GM12878 (cell line): ENCODE measurements around the gene PREB. TPM values are rescaled to one million over a fixed set of nuclear protein-coding genes. Genes with fewer than 3 reads are reported as not detected.
A peak's percentile ranks its signal among the peaks of the same experiment; 100 is the strongest.

Experiments used
- BRCA1 ChIP-seq: IDR thresholded peaks from 2 replicates; pipeline ENCODE4 v1.6.1; 2011; ENCODE audit warnings: low read depth, low read length, improper control_type of control experiment
- CBFB ChIP-seq: IDR thresholded peaks from 2 replicates; pipeline ENCODE4 v1.6.1; 2016; ENCODE audit warnings: antibody characterized with exemption, low read depth
- EP300 ChIP-seq, 2 experiments: fragments of 150-350 bp in 1 of 2; IDR thresholded peaks; 2 replicates each; pipeline ENCODE4 v1.6.1; 2011 to 2012; ENCODE audit warnings: low read depth in 2 of 2, low read length in 2 of 2, borderline replicate concordance in 1 of 2, improper control_type of control experiment in 1 of 2, inconsistent platforms in 1 of 2; ENCODE audit not compliant: control insufficient read depth in 1 of 2
- HDGF ChIP-seq: fragments of 450-650 bp; IDR thresholded peaks from 2 replicates; pipeline ENCODE4 v1.6.1; 2016; ENCODE audit warnings: antibody characterized with exemption
- LARP7 ChIP-seq: fragments of 450-650 bp; IDR thresholded peaks from 2 replicates; pipeline ENCODE4 v1.6.1; 2017; ENCODE audit warnings: mild to moderate bottlenecking
- MYB ChIP-seq: fragments of 150-350 bp; IDR thresholded peaks from 2 replicates; pipeline ENCODE4 v1.6.1; 2014; ENCODE audit warnings: mild to moderate bottlenecking, low read depth, low read length, borderline replicate concordance
- RAD51 ChIP-seq: fragments of 450-650 bp; IDR thresholded peaks from 2 replicates; pipeline ENCODE4 v1.6.1; 2016; ENCODE audit warnings: moderate library complexity, mild to moderate bottlenecking, inconsistent platforms
- RBBP5 ChIP-seq: fragments of 200-600 bp; sonication (generic); conservative IDR thresholded peaks from 2 replicates; pipeline ENCODE4 v1.6.1; 2016
- SIX5 ChIP-seq: IDR thresholded peaks from 2 replicates; pipeline ENCODE4 v1.6.1; 2011; ENCODE audit warnings: mild to moderate bottlenecking, low read depth, low read length, moderate library complexity; ENCODE audit not compliant: severe bottlenecking
- YBX1 ChIP-seq: fragments of 450-650 bp; IDR thresholded peaks from 2 replicates; pipeline ENCODE4 v1.6.1; 2016; ENCODE audit warnings: antibody characterized with exemption
- ZBED1 ChIP-seq: IDR thresholded peaks from 2 replicates; pipeline ENCODE4 v1.6.1; 2016; ENCODE audit warnings: borderline replicate concordance
- ZNF217 ChIP-seq: fragments of 450-650 bp; IDR thresholded peaks from 2 replicates; pipeline ENCODE4 v1.6.1; 2017; ENCODE audit warnings: antibody characterized with exemption, mild to moderate bottlenecking
- ZNF384 ChIP-seq: IDR thresholded peaks from 2 replicates; pipeline ENCODE4 v1.6.1; 2012; ENCODE audit warnings: low read depth, mild to moderate bottlenecking, low read length, improper control_type of control experiment, borderline replicate concordance
- polyA plus RNA-seq, 11 experiments: library from polyadenylated mRNA; depleted of rRNA in 4 of 11; unstranded in 6 of 11; stranded (reverse) in 5 of 11; fragments of >200 nt; fragmentation: Nextera tagmentation in 4 of 11; fragmentation: Illumina TruSeq in 1 of 11; extraction: Ambion mirVana in 4 of 11; extraction: Trizol in 1 of 11; gene quantifications; 1 replicate in 1 of 11; 2 replicates in 10 of 11; pipeline versions ENCODE4 v1.2.1 to v1.2.3, GENCODE V29; 2011 to 2016; ENCODE audit warnings: inconsistent platforms in 2 of 11, missing spikeins in 2 of 11, low read depth in 1 of 11
- total RNA-seq, 4 experiments: library from RNA; depleted of rRNA in 3 of 4; stranded (reverse); fragments of >200 nt in 3 of 4; fragmentation: Illumina TruSeq in 1 of 4; extraction: Trizol in 1 of 4; gene quantifications; 2 replicates each; pipeline versions ENCODE4 v1.2.1 to v1.2.3, GENCODE V29; 2013 to 2021
- TF ChIP-seq, protein P1 (sequence below): IDR thresholded peaks from 2 replicates; pipeline ENCODE4 v1.6.1; 2011; ENCODE audit warnings: mild to moderate bottlenecking, low read depth, low read length, moderate library complexity; ENCODE audit not compliant: insufficient replicate concordance
- TF ChIP-seq, protein P2 (sequence below): fragments of 150-350 bp; IDR thresholded peaks from 2 replicates; pipeline ENCODE4 v1.6.1; 2016; ENCODE audit warnings: low read depth, low read length
- TF ChIP-seq, protein P3 (sequence below): fragments of 450-650 bp; IDR thresholded peaks from 2 replicates; pipeline ENCODE4 v1.6.1; 2017; ENCODE audit warnings: mild to moderate bottlenecking, moderate library complexity
- TF ChIP-seq, protein P4 (sequence below): IDR thresholded peaks from 2 replicates; pipeline ENCODE4 v1.6.1; 2011; ENCODE audit warnings: low read depth, low read length, improper control_type of control experiment, borderline replicate concordance
- TF ChIP-seq, protein P5 (sequence below): fragments of 150-350 bp; IDR thresholded peaks from 2 replicates; pipeline ENCODE4 v1.6.1; 2014; ENCODE audit warnings: mild to moderate bottlenecking, low read depth, low read length

PREB gene
- total and polyA plus RNA-seq, 10 of the 15 experiments (the other 5 are each of a cell fraction or from before 2014, with no cell fraction given) = 26.3 to 101 (median 52.7) TPM

DNA sequence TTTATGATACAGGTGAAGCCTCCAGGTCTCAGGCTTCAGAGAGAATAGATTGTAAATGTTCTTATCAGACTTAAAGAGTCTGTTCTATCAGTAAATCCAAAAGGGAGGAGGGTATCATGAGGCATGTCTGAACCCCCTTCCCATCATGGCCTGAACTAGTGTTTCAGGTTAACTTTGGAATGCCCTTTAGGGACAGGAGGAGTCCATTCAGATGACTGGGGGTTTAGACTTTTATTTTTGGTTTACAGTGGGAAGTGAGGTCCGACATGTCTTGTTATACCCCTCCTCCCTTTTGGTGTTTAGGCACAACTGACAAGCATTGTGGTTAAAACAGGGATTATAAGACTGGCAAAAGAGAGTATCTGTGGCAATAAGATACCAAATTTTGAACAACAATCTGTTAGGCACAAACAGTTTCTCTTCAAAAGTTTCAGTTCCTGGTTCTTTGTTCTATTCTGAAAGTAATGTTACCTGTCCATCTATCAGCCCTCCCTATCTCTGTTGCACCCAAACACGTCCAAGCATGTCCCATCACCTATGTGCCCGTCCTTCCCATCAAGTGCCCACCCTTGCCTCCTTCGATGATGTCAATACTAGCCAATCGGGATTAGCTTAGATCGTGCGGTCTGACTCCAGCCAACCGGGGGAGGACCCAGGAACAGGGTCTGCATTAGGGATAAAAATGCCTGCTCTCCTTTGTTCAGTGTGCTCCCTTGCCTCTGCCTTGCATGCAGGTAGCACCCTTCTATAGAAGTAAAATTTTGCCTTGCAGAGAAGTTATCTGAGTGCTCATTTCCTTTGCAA lies 30.7 kb upstream of the PREB start (continued):
- TF ChIP-seq LARP7 = no peak
- TF ChIP-seq RAD51 = peak; percentile 64; the same call in 1 of the 2 replicates
- TF ChIP-seq, protein P1, sequence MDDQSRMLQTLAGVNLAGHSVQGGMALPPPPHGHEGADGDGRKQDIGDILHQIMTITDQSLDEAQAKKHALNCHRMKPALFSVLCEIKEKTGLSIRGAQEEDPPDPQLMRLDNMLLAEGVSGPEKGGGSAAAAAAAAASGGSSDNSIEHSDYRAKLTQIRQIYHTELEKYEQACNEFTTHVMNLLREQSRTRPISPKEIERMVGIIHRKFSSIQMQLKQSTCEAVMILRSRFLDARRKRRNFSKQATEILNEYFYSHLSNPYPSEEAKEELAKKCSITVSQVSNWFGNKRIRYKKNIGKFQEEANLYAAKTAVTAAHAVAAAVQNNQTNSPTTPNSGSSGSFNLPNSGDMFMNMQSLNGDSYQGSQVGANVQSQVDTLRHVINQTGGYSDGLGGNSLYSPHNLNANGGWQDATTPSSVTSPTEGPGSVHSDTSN = no peak
- TF ChIP-seq, protein P2, sequence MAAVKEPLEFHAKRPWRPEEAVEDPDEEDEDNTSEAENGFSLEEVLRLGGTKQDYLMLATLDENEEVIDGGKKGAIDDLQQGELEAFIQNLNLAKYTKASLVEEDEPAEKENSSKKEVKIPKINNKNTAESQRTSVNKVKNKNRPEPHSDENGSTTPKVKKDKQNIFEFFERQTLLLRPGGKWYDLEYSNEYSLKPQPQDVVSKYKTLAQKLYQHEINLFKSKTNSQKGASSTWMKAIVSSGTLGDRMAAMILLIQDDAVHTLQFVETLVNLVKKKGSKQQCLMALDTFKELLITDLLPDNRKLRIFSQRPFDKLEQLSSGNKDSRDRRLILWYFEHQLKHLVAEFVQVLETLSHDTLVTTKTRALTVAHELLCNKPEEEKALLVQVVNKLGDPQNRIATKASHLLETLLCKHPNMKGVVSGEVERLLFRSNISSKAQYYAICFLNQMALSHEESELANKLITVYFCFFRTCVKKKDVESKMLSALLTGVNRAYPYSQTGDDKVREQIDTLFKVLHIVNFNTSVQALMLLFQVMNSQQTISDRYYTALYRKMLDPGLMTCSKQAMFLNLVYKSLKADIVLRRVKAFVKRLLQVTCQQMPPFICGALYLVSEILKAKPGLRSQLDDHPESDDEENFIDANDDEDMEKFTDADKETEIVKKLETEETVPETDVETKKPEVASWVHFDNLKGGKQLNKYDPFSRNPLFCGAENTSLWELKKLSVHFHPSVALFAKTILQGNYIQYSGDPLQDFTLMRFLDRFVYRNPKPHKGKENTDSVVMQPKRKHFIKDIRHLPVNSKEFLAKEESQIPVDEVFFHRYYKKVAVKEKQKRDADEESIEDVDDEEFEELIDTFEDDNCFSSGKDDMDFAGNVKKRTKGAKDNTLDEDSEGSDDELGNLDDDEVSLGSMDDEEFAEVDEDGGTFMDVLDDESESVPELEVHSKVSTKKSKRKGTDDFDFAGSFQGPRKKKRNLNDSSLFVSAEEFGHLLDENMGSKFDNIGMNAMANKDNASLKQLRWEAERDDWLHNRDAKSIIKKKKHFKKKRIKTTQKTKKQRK = no peak
- TF ChIP-seq, protein P3, sequence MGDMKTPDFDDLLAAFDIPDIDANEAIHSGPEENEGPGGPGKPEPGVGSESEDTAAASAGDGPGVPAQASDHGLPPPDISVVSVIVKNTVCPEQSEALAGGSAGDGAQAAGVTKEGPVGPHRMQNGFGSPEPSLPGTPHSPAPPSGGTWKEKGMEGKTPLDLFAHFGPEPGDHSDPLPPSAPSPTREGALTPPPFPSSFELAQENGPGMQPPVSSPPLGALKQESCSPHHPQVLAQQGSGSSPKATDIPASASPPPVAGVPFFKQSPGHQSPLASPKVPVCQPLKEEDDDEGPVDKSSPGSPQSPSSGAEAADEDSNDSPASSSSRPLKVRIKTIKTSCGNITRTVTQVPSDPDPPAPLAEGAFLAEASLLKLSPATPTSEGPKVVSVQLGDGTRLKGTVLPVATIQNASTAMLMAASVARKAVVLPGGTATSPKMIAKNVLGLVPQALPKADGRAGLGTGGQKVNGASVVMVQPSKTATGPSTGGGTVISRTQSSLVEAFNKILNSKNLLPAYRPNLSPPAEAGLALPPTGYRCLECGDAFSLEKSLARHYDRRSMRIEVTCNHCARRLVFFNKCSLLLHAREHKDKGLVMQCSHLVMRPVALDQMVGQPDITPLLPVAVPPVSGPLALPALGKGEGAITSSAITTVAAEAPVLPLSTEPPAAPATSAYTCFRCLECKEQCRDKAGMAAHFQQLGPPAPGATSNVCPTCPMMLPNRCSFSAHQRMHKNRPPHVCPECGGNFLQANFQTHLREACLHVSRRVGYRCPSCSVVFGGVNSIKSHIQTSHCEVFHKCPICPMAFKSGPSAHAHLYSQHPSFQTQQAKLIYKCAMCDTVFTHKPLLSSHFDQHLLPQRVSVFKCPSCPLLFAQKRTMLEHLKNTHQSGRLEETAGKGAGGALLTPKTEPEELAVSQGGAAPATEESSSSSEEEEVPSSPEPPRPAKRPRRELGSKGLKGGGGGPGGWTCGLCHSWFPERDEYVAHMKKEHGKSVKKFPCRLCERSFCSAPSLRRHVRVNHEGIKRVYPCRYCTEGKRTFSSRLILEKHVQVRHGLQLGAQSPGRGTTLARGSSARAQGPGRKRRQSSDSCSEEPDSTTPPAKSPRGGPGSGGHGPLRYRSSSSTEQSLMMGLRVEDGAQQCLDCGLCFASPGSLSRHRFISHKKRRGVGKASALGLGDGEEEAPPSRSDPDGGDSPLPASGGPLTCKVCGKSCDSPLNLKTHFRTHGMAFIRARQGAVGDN = no peak
- no peak for TF ChIP-seq SIX5
- no peak for TF ChIP-seq YBX1
- no peak; the same call in 1 of the 2 replicates for TF ChIP-seq HDGF
- no peak for TF ChIP-seq BRCA1
- TF ChIP-seq, protein P4, sequence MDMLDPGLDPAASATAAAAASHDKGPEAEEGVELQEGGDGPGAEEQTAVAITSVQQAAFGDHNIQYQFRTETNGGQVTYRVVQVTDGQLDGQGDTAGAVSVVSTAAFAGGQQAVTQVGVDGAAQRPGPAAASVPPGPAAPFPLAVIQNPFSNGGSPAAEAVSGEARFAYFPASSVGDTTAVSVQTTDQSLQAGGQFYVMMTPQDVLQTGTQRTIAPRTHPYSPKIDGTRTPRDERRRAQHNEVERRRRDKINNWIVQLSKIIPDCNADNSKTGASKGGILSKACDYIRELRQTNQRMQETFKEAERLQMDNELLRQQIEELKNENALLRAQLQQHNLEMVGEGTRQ = no peak
- TF ChIP-seq, protein P5, sequence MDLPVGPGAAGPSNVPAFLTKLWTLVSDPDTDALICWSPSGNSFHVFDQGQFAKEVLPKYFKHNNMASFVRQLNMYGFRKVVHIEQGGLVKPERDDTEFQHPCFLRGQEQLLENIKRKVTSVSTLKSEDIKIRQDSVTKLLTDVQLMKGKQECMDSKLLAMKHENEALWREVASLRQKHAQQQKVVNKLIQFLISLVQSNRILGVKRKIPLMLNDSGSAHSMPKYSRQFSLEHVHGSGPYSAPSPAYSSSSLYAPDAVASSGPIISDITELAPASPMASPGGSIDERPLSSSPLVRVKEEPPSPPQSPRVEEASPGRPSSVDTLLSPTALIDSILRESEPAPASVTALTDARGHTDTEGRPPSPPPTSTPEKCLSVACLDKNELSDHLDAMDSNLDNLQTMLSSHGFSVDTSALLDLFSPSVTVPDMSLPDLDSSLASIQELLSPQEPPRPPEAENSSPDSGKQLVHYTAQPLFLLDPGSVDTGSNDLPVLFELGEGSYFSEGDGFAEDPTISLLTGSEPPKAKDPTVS = no peak
- 0 out of 2 replicates have a peak, but pooled peaks have one; percentile 62 for TF ChIP-seq ZNF217
- TF ChIP-seq CBFB = no peak
- no peak for TF ChIP-seq RBBP5
- no peak for TF ChIP-seq MYB
- TF ChIP-seq ZNF384 = no peak
- TF ChIP-seq ZBED1 = no peak
- 0 out of 4 replicates have a peak, but pooled peaks of 1 of the 2 experiments have one; percentile 16 for TF ChIP-seq EP300 (IDR thresholded peaks at IDR 0.05; ENCODE audit: borderline replicate concordance in 1 of 2, control insufficient read depth in 1 of 2, low read depth in 2 of 2, low read length in 2 of 2)
